Ovary (tissue), 3 donors: ENCODE data around the gene INAVA.

Experiments
- CTCF ChIP-seq, 3 donors: fragments of 450-650 bp in 2 of 3; fragments of 200-600 bp in 1 of 3; IDR thresholded peaks; one replicate each; pipeline versions ENCODE4 v1.5.1 to v1.8.0; 2016 to 2022; ENCODE audit warnings: antibody characterized with exemption in 3 of 3, mild to moderate bottlenecking in 1 of 3
- EP300 ChIP-seq: sonication (generic); formaldehyde crosslinking; IDR thresholded peaks from one replicate; pipeline ENCODE4 v1.6.1; 2017; ENCODE audit warnings: antibody characterized with exemption
- POLR2A ChIP-seq: fragments of 450-650 bp; IDR thresholded peaks from one replicate; pipeline ENCODE4 v1.6.1; 2017; ENCODE audit warnings: antibody characterized with exemption, mild to moderate bottlenecking, moderate library complexity
- donor health status: DM: no; HTN: no; CAD: no.

GRCh38 chr1:200917291-200917817 lies 22.7 kb downstream of the INAVA start:
- TF ChIP-seq CTCF (IDR thresholded peaks at IDR 0.05) (no peak), POLR2A (no peak), EP300 (no peak)
